ENCODE results near the gene FGF10. TPM values are rescaled to one million over a fixed set of nuclear protein-coding genes. Genes with fewer than 3 reads are reported as not detected.
A peak's percentile ranks its signal among the peaks of the same experiment; 100 is the strongest.

FGF10 gene
- total and polyA plus RNA-seq, 2 of the 4 experiments (the other 2 are of a cell fraction): not detected

DNA sequence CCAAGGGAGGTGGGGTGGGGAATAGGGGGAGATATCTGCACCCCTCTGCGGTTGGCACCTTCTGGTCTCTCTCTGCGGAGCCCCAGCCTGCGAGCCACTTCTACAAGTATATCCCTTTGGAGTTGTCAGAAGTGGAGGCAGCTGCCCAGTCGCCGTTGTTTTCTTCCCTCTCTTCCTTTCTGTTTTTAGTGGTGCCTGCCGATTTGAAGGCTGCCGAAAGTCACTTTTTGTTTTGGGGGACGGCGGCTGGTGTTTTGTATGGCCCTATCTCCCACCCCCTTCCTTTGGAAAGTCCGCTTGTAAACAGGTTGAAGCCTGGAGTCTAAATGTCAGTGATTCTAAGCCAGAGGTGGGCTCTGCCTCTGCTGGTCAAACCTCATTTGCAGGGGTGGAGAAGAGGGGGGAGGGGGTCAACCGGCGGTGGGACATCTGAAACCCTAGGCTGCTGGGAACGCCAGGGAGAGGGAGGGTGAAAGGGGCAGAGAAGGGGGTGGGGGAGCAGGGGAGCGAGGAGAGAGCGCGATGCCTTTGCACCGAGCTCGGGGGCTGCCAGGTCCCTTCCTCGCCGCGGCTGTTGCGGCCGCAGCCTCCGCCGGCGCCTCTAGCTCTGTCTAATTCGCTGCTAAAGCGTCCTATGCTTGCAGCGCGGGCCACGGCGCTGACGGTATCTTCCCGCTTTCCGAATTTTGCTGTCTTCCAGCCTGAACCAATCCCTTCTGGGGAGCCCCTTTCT, at the start of gene FGF10 (continued):
- TF ChIP-seq MAZ (IDR thresholded peaks at IDR 0.05; ENCODE audit: borderline replicate concordance, low read depth, low read length) (no peak), CHD1 (IDR thresholded peaks at IDR 0.05; ENCODE audit: low read depth, low read length) (no peak)

DNA sequence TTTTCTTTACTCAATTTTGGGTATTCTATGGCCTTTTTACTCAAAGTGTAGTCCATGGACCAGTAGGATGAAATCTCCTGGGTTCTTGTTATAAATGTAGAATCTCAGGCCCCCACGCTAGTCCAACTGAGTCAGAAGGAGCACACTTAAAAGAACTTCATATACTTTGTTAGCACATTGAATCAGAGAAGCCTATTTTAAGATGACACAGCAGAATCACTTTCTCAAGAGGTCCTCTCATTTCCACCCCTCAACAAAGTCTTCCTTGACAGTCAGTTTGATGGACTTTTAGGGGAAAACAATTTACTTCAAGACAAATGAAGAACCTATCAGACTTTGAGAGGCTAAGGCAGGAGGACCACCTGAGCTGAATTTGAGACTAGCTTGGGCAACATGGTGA, 37.7 kb upstream of the FGF10 start:
- Histone ChIP-seq H2AFZ (replicated peaks; ENCODE audit: low read length, poor library complexity) (no peak overlapping the region), H3K79me1 (ENCODE audit: low read depth in 1 of 2, low read length in 2 of 2) (no peaks in the 10 kb centered on the region), H3K9me3 (ENCODE audit: control insufficient read depth, insufficient read depth, low read length) (no peaks in the 10 kb centered on the region), H4K5ac (ENCODE audit: low read depth, low read length) (no peak overlapping the region), H3K18ac (ENCODE audit: low read depth, low read length) (no peak overlapping the region), H4K8ac (ENCODE audit: low read depth in 2 of 2, low read length in 2 of 2) (no peak overlapping the region), H3K36me3 (ENCODE audit: control insufficient read depth, insufficient read depth, low read length) (no peaks in the 10 kb centered on the region), H2AK5ac (ENCODE audit: low read depth, low read length) (no peak overlapping the region), H3K4ac (ENCODE audit: low read depth, low read length) (no peak overlapping the region), H3K4me3 (ENCODE audit: insufficient read depth, low read depth, low read length) (no peak overlapping the region), H2AK9ac (replicated peaks; ENCODE audit: low read depth, low read length, poor library complexity) (no peak overlapping the region), H4K20me1 (ENCODE audit: insufficient read depth, low read length) (no peaks in the 10 kb centered on the region), H3K56ac (ENCODE audit: extremely low read depth, insufficient read depth, low read length) (no peak overlapping the region), H3K4me1 (ENCODE audit: control insufficient read depth, insufficient read depth, low read length) (no peaks in the 10 kb centered on the region), H2BK120ac (ENCODE audit: low read depth, low read length) (no peak overlapping the region), H2BK5ac (ENCODE audit: low read depth, low read length, poor library complexity, severe bottlenecking) (no peak overlapping the region), H3K27me3 (ENCODE audit: control insufficient read depth, insufficient read depth, low read length) (no peaks in the 10 kb centered on the region), H4K91ac (ENCODE audit: insufficient read depth, low read depth, low read length) (no peak overlapping the region), H3K9me1 (ENCODE audit: insufficient read depth, low read length) (no peaks in the 10 kb centered on the region), H3K27ac (ENCODE audit: insufficient read depth, low read length) (no peak overlapping the region), H3K4me2 (ENCODE audit: low read depth, low read length) (no peak overlapping the region), H3K14ac (replicated peaks; ENCODE audit: low read depth, low read length) (no peak overlapping the region), H3K9ac (ENCODE audit: low read depth, low read length) (no peak overlapping the region), H2BK15ac (ENCODE audit: low read depth, low read length) (no peak overlapping the region), H2BK20ac (ENCODE audit: low read depth, low read length) (no peak overlapping the region), H3K23ac (ENCODE audit: low read depth, low read length) (no peak overlapping the region)
- no TSS peak for BruUV-seq (replicated peaks)
- CTCF ChIA-PET: no interaction called here
- no CpG with 5 or more reads among the region's 1 CpG for WGBS, 2 experiments (ENCODE audit: extremely low coverage in 2 of 2, insufficient read length in 1 of 2)
- in situ Hi-C loops (cut with MboI; ENCODE audit: low sequenced_read_pairs): no loop called here
- DNase-seq: no peak
- no peak for ATAC-seq (ENCODE audit: low read depth)
- dilution Hi-C loops (cut with HindIII; ENCODE audit: low sequenced_read_pairs, unreplicated experiment): no loop called here
- TF ChIP-seq, protein P1, sequence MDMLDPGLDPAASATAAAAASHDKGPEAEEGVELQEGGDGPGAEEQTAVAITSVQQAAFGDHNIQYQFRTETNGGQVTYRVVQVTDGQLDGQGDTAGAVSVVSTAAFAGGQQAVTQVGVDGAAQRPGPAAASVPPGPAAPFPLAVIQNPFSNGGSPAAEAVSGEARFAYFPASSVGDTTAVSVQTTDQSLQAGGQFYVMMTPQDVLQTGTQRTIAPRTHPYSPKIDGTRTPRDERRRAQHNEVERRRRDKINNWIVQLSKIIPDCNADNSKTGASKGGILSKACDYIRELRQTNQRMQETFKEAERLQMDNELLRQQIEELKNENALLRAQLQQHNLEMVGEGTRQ (IDR thresholded peaks at IDR 0.05; ENCODE audit: low read depth, low read length): no peak
- TF ChIP-seq MAFK (IDR thresholded peaks at IDR 0.05; ENCODE audit: low read depth, low read length): peak; percentile 45; the same call in 1 of the 2 replicates
- POLR2A ChIA-PET (ENCODE audit: unreplicated experiment): no interaction called here
- intact Hi-C loops (cut with micrococcal nuclease): no loop called here
